ENCODE measurements around the gene SLC30A1. TPM values are rescaled to one million over a fixed set of nuclear protein-coding genes. Genes with fewer than 3 reads are reported as not detected.

SLC30A1 gene
- total and polyA plus RNA-seq, 2 of the 13 experiments (the other 11 are each of a cell fraction or from before 2014, with no cell fraction given), result 5.9 to 24.4 TPM

- no peak for TF ChIP-seq DMTF1 (CRISPR knock-in tag; IDR thresholded peaks at IDR 0.05)
- TF ChIP-seq REST (IDR thresholded peaks at IDR 0.05; ENCODE audit: borderline replicate concordance in 1 of 2, low read depth in 1 of 2, low read length in 2 of 2), result peak in 1 of 2 experiments; percentile 33; a peak in 1 of 4 replicates
- TF ChIP-seq GATA4 (IDR thresholded peaks at IDR 0.05; ENCODE audit: borderline replicate concordance, low read depth), result no peak
- peak; percentile 70 for TF ChIP-seq TCF7 (IDR thresholded peaks at IDR 0.05; ENCODE audit: low read depth)
- no peak for TF ChIP-seq ZNF460 (CRISPR knock-in tag; IDR thresholded peaks at IDR 0.05; ENCODE audit: borderline replicate concordance)
- TF ChIP-seq ZNF670 (CRISPR knock-in tag; IDR thresholded peaks at IDR 0.05; ENCODE audit: borderline replicate concordance), result no peak
- no peak for TF ChIP-seq CEBPZ (IDR thresholded peaks at IDR 0.05; ENCODE audit: low read length)
- no peak for TF ChIP-seq LRRFIP1 (CRISPR knock-in tag; conservative IDR thresholded peaks at IDR 0.05)
- peak; percentile 91 for TF ChIP-seq RXRB (CRISPR knock-in tag; IDR thresholded peaks at IDR 0.05; ENCODE audit: borderline replicate concordance)
- no peak; the same call in 1 of the 2 replicates for TF ChIP-seq DRAP1 (CRISPR knock-in tag; IDR thresholded peaks at IDR 0.05)
- TF ChIP-seq EP300 (IDR thresholded peaks at IDR 0.05; ENCODE audit: low read depth in 2 of 2, low read length in 2 of 2), result peak; percentile 54 to 63; a peak in 2 of 4 replicates
- TF ChIP-seq EP300 (CRISPR knock-in tag; IDR thresholded peaks at IDR 0.05; ENCODE audit: borderline replicate concordance), result peak; percentile 41; the same call in 1 of the 2 replicates
- 0 out of 2 replicates have a peak, but pooled peaks have one; percentile 4 for TF ChIP-seq STAG1 (CRISPR knock-in tag; IDR thresholded peaks at IDR 0.05)
Measured at GRCh38 chr1:211579440-211580302, 710 bp upstream of the SLC30A1 start (continued).

All from HepG2 (cell line).